Measurements from ENCODE around the gene CBFA2T2. TPM values are rescaled to one million over a fixed set of nuclear protein-coding genes. Genes with fewer than 3 reads are reported as not detected.
"Not testable (repeated sequence)": the region's sequence is repeated elsewhere in the genome, so short reads cannot be mapped to it uniquely, and the experiment has no call there.

Gene CBFA2T2
- total RNA-seq, 6 donors from 2014 or later: 10.0 to 35.6 (median 16.2) TPM

GRCh38 chr20:33568868-33569801 lies 79.2 kb downstream of the CBFA2T2 start:
- Histone ChIP-seq H3K4me1 (peaks cover 0 to 20% (median 17%) of the 10 kb centered on the region in 4 donors), H3K9me3 (no peaks in the 10 kb centered on the region), H3K27me3 (no peaks in the 10 kb centered on the region), H3K36me3 (no peaks in the 10 kb centered on the region), H3K27ac (peak overlapping the region; percentile 7 to 37 (median 28)), H3K4me3 (no peak overlapping the region)
- TF ChIP-seq EP300 (IDR thresholded peaks at IDR 0.05) (no peak), POLR2A (IDR thresholded peaks at IDR 0.05) (no peak), CTCF (IDR thresholded peaks at IDR 0.05) (no peak), POLR2AphosphoS5 (IDR thresholded peaks at IDR 0.05) (no peak)
- DNase-seq: no peak
- ATAC-seq (ENCODE audit: low FRiP score in 2 of 2): peak in 1 of 2 donors; percentile 43
- WGBS, 2 donors: 48 to 57% methylated on average over 3 of the region's 3 CpGs

GRCh38 chr20:33569802-33570391 lies 80.0 kb downstream of the CBFA2T2 start:
- Histone ChIP-seq H3K36me3 (no peaks in the 10 kb centered on the region), H3K4me3 (no peak overlapping the region), H3K27me3 (no peaks in the 10 kb centered on the region), H3K4me1 (peaks cover 0 to 20% (median 17%) of the 10 kb centered on the region in 4 donors), H3K27ac (peak overlapping the region in 3 of 4 donors; percentile 9 to 37 (median 31)), H3K9me3 (no peaks in the 10 kb centered on the region)
- TF ChIP-seq POLR2A (IDR thresholded peaks at IDR 0.05): no peak
- TF ChIP-seq POLR2AphosphoS5 (IDR thresholded peaks at IDR 0.05): no peak
- no peak for TF ChIP-seq CTCF (IDR thresholded peaks at IDR 0.05)
- no peak for TF ChIP-seq EP300 (IDR thresholded peaks at IDR 0.05)
- WGBS, 2 donors: 85 to 89% methylated on average over 5 of the region's 5 CpGs
- no peak for ATAC-seq (ENCODE audit: low FRiP score in 2 of 2)
- no peak for DNase-seq

- 47 to 59% methylated on average over 1 of the region's 1 CpG for WGBS, 2 donors
- ATAC-seq (ENCODE audit: low FRiP score in 2 of 2): no peak
- Histone ChIP-seq H3K36me3 (no peaks in the 10 kb centered on the region), H3K9me3 (no peaks in the 10 kb centered on the region), H3K27me3 (no peaks in the 10 kb centered on the region), H3K4me3 (no peak overlapping the region), H3K27ac (no peak overlapping the region), H3K4me1 (peaks cover 4 to 20% (median 17%) of the 10 kb centered on the region in 4 donors)
- DNase-seq: no peak
- no peak for TF ChIP-seq POLR2A (IDR thresholded peaks at IDR 0.05)
- TF ChIP-seq EP300 (IDR thresholded peaks at IDR 0.05): no peak
- TF ChIP-seq POLR2AphosphoS5 (IDR thresholded peaks at IDR 0.05): no peak
- no peak for TF ChIP-seq CTCF (IDR thresholded peaks at IDR 0.05)
These were observed 80.8 kb downstream of the CBFA2T2 start for GRCh38 chr20:33570743-33571142.

- H3K36me3 ChIP-seq; DNase-seq; ATAC-seq (ENCODE audit: low FRiP score in 2 of 2); H3K27me3 ChIP-seq; H3K4me3 ChIP-seq; H3K27ac ChIP-seq; H3K9me3 ChIP-seq: not testable (repeated sequence)
- H3K4me1 ChIP-seq: peaks cover 12 to 20% (median 18%) of the 10 kb centered on the region in 4 donors
- WGBS, 2 donors: 97 to 99% methylated on average over 5 of the region's 5 CpGs
These were observed 83.4 kb downstream of the CBFA2T2 start for GRCh38 chr20:33573268-33573667.

GRCh38 chr20:33575282-33575681 lies 85.4 kb downstream of the CBFA2T2 start:
- DNase-seq: no peak

More at GRCh38 chr20:33575282-33575681, 85.4 kb downstream of the CBFA2T2 start:
- Histone ChIP-seq H3K27me3 (no peaks in the 10 kb centered on the region), H3K4me3 (no peak overlapping the region), H3K27ac (no peak overlapping the region), H3K9me3 (no peaks in the 10 kb centered on the region), H3K36me3 (no peaks in the 10 kb centered on the region), H3K4me1 (peaks cover 2 to 12% (median 5%) of the 10 kb centered on the region in 4 donors)
- TF ChIP-seq CTCF (IDR thresholded peaks at IDR 0.05) (no peak), EP300 (IDR thresholded peaks at IDR 0.05) (no peak), POLR2A (IDR thresholded peaks at IDR 0.05) (no peak), POLR2AphosphoS5 (IDR thresholded peaks at IDR 0.05) (no peak)
- WGBS, 2 donors: 63 to 72% methylated on average over 3 of the region's 3 CpGs
- no peak for ATAC-seq (ENCODE audit: low FRiP score in 2 of 2)

Data from upper lobe of left lung (tissue), 6 donors.